T-helper 1 cell treated with Interleukin-12 subunit alpha and Interleukin-12 subunit beta and Interleukin-4 antibody, amounts not matched to agents 30 ng/mL and 1 ng/mL, for 36 hours (primary cell): ENCODE measurements around the gene TXNDC17. TPM values are rescaled to one million over a fixed set of nuclear protein-coding genes. Genes with fewer than 3 reads are reported as not detected.
"Not testable (repeated sequence)": the region's sequence is repeated elsewhere in the genome, so short reads cannot be mapped to it uniquely, and the experiment has no call there.

Experiments used
- intact Hi-C: fragments of 100-400 bp; cut with micrococcal nuclease; formaldehyde crosslinking; loops from one replicate; pipeline ENCODE4 v1.15.1; 2024
- total RNA-seq: library from RNA; stranded (reverse); gene quantifications from 2 replicates; pipeline ENCODE4 v1.2.3, GENCODE V29; 2022

TXNDC17 gene
- total RNA-seq, 1 donor from 2014 or later, result 75.7 TPM

GRCh38 chr17:6681671-6682070 is 40.8 kb downstream of the TXNDC17 start:
- intact Hi-C loops, result no loop called here

- intact Hi-C loops, result no loop called here
These were observed 41.5 kb downstream of the TXNDC17 start for GRCh38 chr17:6682339-6682738.

GRCh38 chr17:6683081-6683684 is 42.3 kb downstream of the TXNDC17 start:
- intact Hi-C loops, result no loop called here

GRCh38 chr17:6683730-6684459 is 43.0 kb downstream of the TXNDC17 start:
- intact Hi-C loops, result no loop called here

GRCh38 chr17:6684460-6684783 is 43.6 kb downstream of the TXNDC17 start:
- intact Hi-C loops, result no loop called here

GRCh38 chr17:6684881-6685767 is 44.3 kb downstream of the TXNDC17 start:
- intact Hi-C loops, result no loop called here

GRCh38 chr17:6686026-6686425 is 45.2 kb downstream of the TXNDC17 start:
- intact Hi-C loops, result no loop called here

GRCh38 chr17:6688944-6689343 is 48.1 kb downstream of the TXNDC17 start:
- intact Hi-C loops, result no loop called here

GRCh38 chr17:6690641-6691040 is 49.8 kb downstream of the TXNDC17 start:
- intact Hi-C loops, result no loop called here

GRCh38 chr17:6691546-6691945 is 50.7 kb downstream of the TXNDC17 start:
- intact Hi-C loops, result no loop called here

- intact Hi-C loops, result not testable (repeated sequence)
These were observed 51.1 kb downstream of the TXNDC17 start for GRCh38 chr17:6691958-6692357.

Other genes starting within 250 kb of the TXNDC17 start
- not detected in 2 replicates for gene AIPL1, start 205.9 kb upstream of the TXNDC17 start, total RNA-seq
- gene PIMREG, start 196.6 kb upstream of the TXNDC17 start, total RNA-seq, result 19.6 and 19.9 TPM in 2 replicates
- 0.83 and 1.0 TPM in 2 replicates for gene PITPNM3, start 84.5 kb upstream of the TXNDC17 start, total RNA-seq
- gene KIAA0753, start 349 bp upstream of the TXNDC17 start, total RNA-seq, result 19.6 and 22.4 TPM in 2 replicates
- 19.1 and 23.7 TPM in 2 replicates for gene MED31, start 10.5 kb downstream of the TXNDC17 start, total RNA-seq
- gene C17orf100, start 10.7 kb downstream of the TXNDC17 start, total RNA-seq, result 2.0 and 2.3 TPM in 2 replicates
- not detected in 2 replicates for gene SLC13A5, start 72.3 kb downstream of the TXNDC17 start, total RNA-seq
- 432 and 434 TPM in 2 replicates for gene XAF1, start 115.0 kb downstream of the TXNDC17 start, total RNA-seq
- 5.5 and 6.4 TPM in 2 replicates for gene FBXO39, start 135.2 kb downstream of the TXNDC17 start, total RNA-seq
- gene TEKT1, start 190.7 kb downstream of the TXNDC17 start, total RNA-seq, result not detected in 2 replicates